H9 (cell line): ENCODE measurements around the gene TREML2. TPM values are rescaled to one million over a fixed set of nuclear protein-coding genes. Genes with fewer than 3 reads are reported as not detected.

ENCODE experiments used
- DNase-seq: peaks from one replicate; pipeline ENCODE4 v3.0.0-alpha.2; 2017
- H2AFZ ChIP-seq: one replicate; pipeline ENCODE4 v1.6.1; 2013; ENCODE audit warnings: mild to moderate bottlenecking, low read length, control low read depth, moderate library complexity
- H2AK5ac ChIP-seq: 2 replicates; pipeline ENCODE4 v1.6.1; 2013; ENCODE audit warnings: low read length, control low read depth, mixed read lengths; ENCODE audit not compliant: insufficient read length
- H2BK120ac ChIP-seq: one replicate; pipeline ENCODE4 v1.6.1; 2013; ENCODE audit warnings: low read depth, mild to moderate bottlenecking, low read length, control low read depth, inconsistent platforms; ENCODE audit not compliant: poor library complexity, severe bottlenecking
- H2BK12ac ChIP-seq: 2 replicates; pipeline ENCODE4 v1.6.1; 2013; ENCODE audit warnings: low read length, control low read depth, mixed read lengths, low read depth; ENCODE audit not compliant: insufficient read length
- H2BK15ac ChIP-seq: 2 replicates; pipeline ENCODE4 v1.6.1; 2013; ENCODE audit warnings: low read depth, low read length, control low read depth
- H2BK20ac ChIP-seq: one replicate; pipeline ENCODE4 v1.6.1; 2013; ENCODE audit warnings: low read depth, mild to moderate bottlenecking, low read length, control low read depth, inconsistent platforms; ENCODE audit not compliant: poor library complexity, severe bottlenecking
- H2BK5ac ChIP-seq: 2 replicates; pipeline ENCODE4 v1.6.1; 2013; ENCODE audit warnings: low read length, control low read depth, mixed read lengths; ENCODE audit not compliant: insufficient read length
- H3K14ac ChIP-seq: 2 replicates; pipeline ENCODE4 v1.6.1; 2013; ENCODE audit warnings: low read length, control low read depth; ENCODE audit not compliant: insufficient read depth
- H3K18ac ChIP-seq: 2 replicates; pipeline ENCODE4 v1.6.1; 2013; ENCODE audit warnings: low read depth, mild to moderate bottlenecking, mixed read lengths, low read length, control low read depth; ENCODE audit not compliant: insufficient read length
- H3K23ac ChIP-seq: 2 replicates; pipeline ENCODE4 v1.6.1; 2013; ENCODE audit warnings: low read length, control low read depth, mixed read lengths, low read depth; ENCODE audit not compliant: insufficient read length
- H3K23me2 ChIP-seq: 2 replicates; pipeline ENCODE4 v1.6.1; 2013; ENCODE audit warnings: low read depth, mild to moderate bottlenecking, mixed read lengths, low read length, control low read depth; ENCODE audit not compliant: insufficient read length, poor library complexity, severe bottlenecking
- H3K27ac ChIP-seq: 2 replicates; pipeline ENCODE4 v1.5.1; 2013; ENCODE audit warnings: low read length, control low read depth, mixed read lengths, low read depth; ENCODE audit not compliant: insufficient read length
- H3K27me3 ChIP-seq: 2 replicates; pipeline ENCODE4 v1.6.1; 2013; ENCODE audit warnings: low read length, control low read depth, inconsistent platforms; ENCODE audit not compliant: insufficient read depth
- H3K4ac ChIP-seq: 2 replicates; pipeline ENCODE4 v1.6.1; 2013; ENCODE audit warnings: low read depth, mild to moderate bottlenecking, control low read depth, inconsistent platforms, low read length, moderate library complexity
- H3K4me1 ChIP-seq: 2 replicates; pipeline ENCODE4 v1.6.1; 2013; ENCODE audit warnings: low read length, control low read depth, inconsistent platforms; ENCODE audit not compliant: insufficient read depth
- H3K4me2 ChIP-seq: 2 replicates; pipeline ENCODE4 v1.6.1; 2013; ENCODE audit warnings: low read length, control low read depth, mixed read lengths; ENCODE audit not compliant: insufficient read length, insufficient read depth
- H3K56ac ChIP-seq: 2 replicates; pipeline ENCODE4 v1.6.1; 2013; ENCODE audit warnings: low read depth, mild to moderate bottlenecking, mixed read lengths, low read length, control low read depth; ENCODE audit not compliant: insufficient read length
- H3K79me1 ChIP-seq: 2 replicates; pipeline ENCODE4 v1.6.1; 2013; ENCODE audit warnings: low read depth, mild to moderate bottlenecking, moderate library complexity, low read length, control low read depth, inconsistent platforms; ENCODE audit not compliant: insufficient read depth, poor library complexity, severe bottlenecking
- H3K79me2 ChIP-seq: 2 replicates; pipeline ENCODE4 v1.6.1; 2013; ENCODE audit warnings: low read length, control low read depth, inconsistent platforms; ENCODE audit not compliant: insufficient read depth
- H3K9ac ChIP-seq: 2 replicates; pipeline ENCODE4 v1.6.1; 2013; ENCODE audit warnings: low read length, control low read depth, mixed read lengths; ENCODE audit not compliant: insufficient read length; ENCODE audit errors: extremely low read depth
- H3K9me3 ChIP-seq: one replicate; pipeline ENCODE4 v1.6.1; 2013; ENCODE audit warnings: low read depth, low read length, inconsistent platforms; ENCODE audit not compliant: control insufficient read depth
- H3T11ph ChIP-seq: one replicate; pipeline ENCODE4 v1.6.1; 2013; ENCODE audit warnings: mild to moderate bottlenecking, low read length, control low read depth, inconsistent platforms
- H4K20me1 ChIP-seq: one replicate; pipeline ENCODE4 v1.6.1; 2013; ENCODE audit not compliant: control insufficient read depth, insufficient read length, insufficient read depth
- H4K5ac ChIP-seq: 2 replicates; pipeline ENCODE4 v1.6.1; 2013; ENCODE audit warnings: low read depth, mild to moderate bottlenecking, mixed read lengths, low read length, control low read depth; ENCODE audit not compliant: insufficient read length
- H4K8ac ChIP-seq: replicated peaks from 2 replicates; pipeline ENCODE4 v1.6.1; 2013; ENCODE audit warnings: low read length, control low read depth, mixed read lengths, low read depth; ENCODE audit not compliant: insufficient read length
- H4K91ac ChIP-seq: 2 replicates; pipeline ENCODE4 v1.6.1; 2013; ENCODE audit warnings: low read depth, mild to moderate bottlenecking, moderate library complexity, mixed read lengths, low read length, control low read depth; ENCODE audit not compliant: insufficient read length
- H3K27ac Mint-ChIP-seq, 3 experiments: 2 replicates in 2 of 3; 3 replicates in 1 of 3; pipeline ENCODE4 v1.8.0; 2020 to 2021; ENCODE audit warnings: mixed read lengths in 3 of 3, mild to moderate bottlenecking in 1 of 3, moderate library complexity in 1 of 3
- H3K27me3 Mint-ChIP-seq: 2 replicates; pipeline ENCODE4 v1.8.0; 2021; ENCODE audit warnings: low read depth, mild to moderate bottlenecking, moderate library complexity, mixed read lengths
- H3K36me3 Mint-ChIP-seq, 3 experiments: 2 replicates in 2 of 3; 3 replicates in 1 of 3; pipeline ENCODE4 v1.8.0; 2020 to 2021; ENCODE audit warnings: low read depth in 3 of 3, mixed read lengths in 3 of 3; ENCODE audit not compliant: insufficient read depth in 1 of 3
- H3K4me1 Mint-ChIP-seq, 2 experiments: 2 replicates each; pipeline ENCODE4 v1.8.0; 2020; ENCODE audit warnings: mixed read lengths in 2 of 2
- H3K4me3 Mint-ChIP-seq, 2 experiments: 2 replicates in 1 of 2; 3 replicates in 1 of 2; pipeline ENCODE4 v1.8.0; 2020 to 2021; ENCODE audit warnings: mild to moderate bottlenecking in 2 of 2, mixed read lengths in 2 of 2, moderate library complexity in 1 of 2
- H3K9me3 Mint-ChIP-seq, 2 experiments: 2 replicates in 1 of 2; 3 replicates in 1 of 2; pipeline ENCODE4 v1.8.0; 2020; ENCODE audit warnings: mild to moderate bottlenecking in 2 of 2, mixed read lengths in 2 of 2, moderate library complexity in 1 of 2
- CTCF ChIP-seq: fragments of 200-600 bp; sonication (generic); conservative IDR thresholded peaks from 3 replicates; pipeline ENCODE4 v1.8.0; 2021; ENCODE audit warnings: antibody characterized with exemption, mild to moderate bottlenecking
- WGBS: extraction: QIAGEN DNeasy Blood & Tissue Kit; methylation state at CpG from one replicate; pipeline ENCODE4 v1.1.7; 2013; ENCODE audit warnings: missing lambda C conversion rate, low lambda C conversion rate, mixed read lengths; ENCODE audit not compliant: insufficient read length; ENCODE audit errors: extremely low coverage; 5-methylcytosine and 5-hydroxymethylcytosine counted together
- total RNA-seq: library from RNA; stranded (reverse); gene quantifications from 2 replicates; pipeline ENCODE4 v1.2.1, GENCODE V29; 2021

The TREML2 gene
- total RNA-seq, 1 experiment from 2014 or later: 0.07 TPM

- no peak overlapping the region for H3K18ac ChIP-seq
- no peak overlapping the region for H2BK20ac ChIP-seq
- no peak for TF ChIP-seq CTCF
- WGBS: no CpG with 5 or more reads among the region's 3 CpGs
- no peak for DNase-seq
- H4K91ac ChIP-seq: no peak overlapping the region
- no peak overlapping the region for H3K23ac ChIP-seq
- no peaks in the 10 kb centered on the region for H3K4me1 ChIP-seq
- Mint-ChIP-seq H3K4me1 (peaks cover 2 to 6% of the 10 kb centered on the region in 2 experiments; a peak in 2 of 4 replicates), H3K9me3 (no peaks in the 10 kb centered on the region), H3K4me3 (no peak overlapping the region), H3K27me3 (peaks cover 15% of the 10 kb centered on the region; the same call in 1 of the 2 replicates), H3K27ac (no peak overlapping the region), H3K36me3 (no peaks in the 10 kb centered on the region; a peak in 1 of 7 replicates)
- H3K4me2 ChIP-seq: no peak overlapping the region
- no peak overlapping the region for H3K4ac ChIP-seq
- no peaks in the 10 kb centered on the region for H3K79me1 ChIP-seq
- no peak overlapping the region for H4K8ac ChIP-seq
- H3K56ac ChIP-seq: no peak overlapping the region
- no peak overlapping the region for H3K27ac ChIP-seq
- H3K9me3 ChIP-seq: no peaks in the 10 kb centered on the region
- H2BK120ac ChIP-seq: no peak overlapping the region
- no peaks in the 10 kb centered on the region for H3K27me3 ChIP-seq
- no peak overlapping the region for H3T11ph ChIP-seq
- H4K5ac ChIP-seq: no peak overlapping the region
- no peak overlapping the region for H3K14ac ChIP-seq
- no peak overlapping the region for H2AFZ ChIP-seq
- H4K20me1 ChIP-seq: no peaks in the 10 kb centered on the region
- H3K23me2 ChIP-seq: no peaks in the 10 kb centered on the region
- no peaks in the 10 kb centered on the region for H3K79me2 ChIP-seq
- no peak overlapping the region for H2BK15ac ChIP-seq
- H3K9ac ChIP-seq: no peak overlapping the region
- no peak overlapping the region for H2AK5ac ChIP-seq
- no peak overlapping the region for H2BK12ac ChIP-seq
- no peak overlapping the region for H2BK5ac ChIP-seq
Measured at GRCh38 chr6:41226752-41227151, 25.8 kb upstream of the TREML2 start.
